ENCODE measurements around the gene RBM33.

DNA sequence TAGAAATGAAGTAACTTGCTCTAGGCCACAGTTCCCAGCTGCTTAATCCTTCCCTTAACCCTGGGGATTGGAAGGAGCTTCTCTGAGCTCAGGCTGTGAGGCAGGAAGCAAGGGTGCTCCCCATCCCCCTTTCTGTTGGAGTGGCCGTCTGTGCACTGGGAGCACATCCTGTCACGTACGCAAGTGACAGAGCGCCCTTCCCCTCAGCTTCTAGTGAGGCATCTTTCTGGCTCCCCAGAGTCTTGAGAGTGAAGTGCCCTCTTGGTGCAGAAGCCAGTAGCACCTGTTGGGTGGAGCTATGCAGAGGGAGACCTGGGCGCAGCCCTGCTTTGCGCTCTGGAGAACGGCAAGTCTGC lies 120.0 kb downstream of the RBM33 start:
- TF ChIP-seq EZH2 (IDR thresholded peaks at IDR 0.05; ENCODE audit: insufficient read depth, poor library complexity, severe bottlenecking) (no peak), EZH2phosphoT487 (IDR thresholded peaks at IDR 0.05; ENCODE audit: insufficient read depth, low read depth) (no peak)
